ENCODE data around the gene GALNTL6.

- no peak for TF ChIP-seq CTCF (IDR thresholded peaks at IDR 0.05)
- no peak for TF ChIP-seq POLR2A (IDR thresholded peaks at IDR 0.05)
These were observed 947.3 kb downstream of the GALNTL6 start for GRCh38 chr4:172760512-172760911.
